ENCODE measurements around the gene ANKRD29. TPM values are rescaled to one million over a fixed set of nuclear protein-coding genes. Genes with fewer than 3 reads are reported as not detected.

ANKRD29 gene
- total and polyA plus RNA-seq, 2 experiments from 2014 or later = 6.6 to 36.6 TPM

DNA sequence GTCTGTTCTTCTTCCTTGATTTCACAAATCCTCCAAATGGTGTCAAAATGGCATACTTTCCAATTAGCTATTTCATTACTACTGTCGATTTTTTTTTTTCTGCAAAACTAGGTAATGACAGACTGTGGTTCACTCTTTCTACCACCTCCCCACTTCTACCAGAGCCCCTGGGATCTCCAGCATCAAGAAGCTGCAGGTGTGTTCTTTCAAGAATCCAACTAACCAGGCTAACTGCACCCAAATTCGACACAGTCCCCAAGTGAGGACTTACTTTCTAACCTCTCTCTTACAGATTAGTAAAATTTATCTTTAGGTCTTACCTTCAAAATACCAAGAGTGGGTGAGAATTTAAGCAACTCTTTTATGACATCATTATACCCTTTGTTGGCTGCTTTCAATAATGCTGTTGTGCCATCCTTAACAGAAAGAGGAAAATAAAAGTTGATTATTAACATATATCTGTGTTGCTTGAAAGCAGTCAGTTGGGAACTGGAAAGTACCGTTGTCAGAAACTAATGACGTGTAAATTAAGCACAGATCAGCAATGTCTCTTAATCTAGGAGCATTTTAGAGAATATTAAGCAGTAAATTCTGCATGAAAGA is 45.2 kb downstream of the ANKRD29 start (continued):
- TF ChIP-seq, protein P1, sequence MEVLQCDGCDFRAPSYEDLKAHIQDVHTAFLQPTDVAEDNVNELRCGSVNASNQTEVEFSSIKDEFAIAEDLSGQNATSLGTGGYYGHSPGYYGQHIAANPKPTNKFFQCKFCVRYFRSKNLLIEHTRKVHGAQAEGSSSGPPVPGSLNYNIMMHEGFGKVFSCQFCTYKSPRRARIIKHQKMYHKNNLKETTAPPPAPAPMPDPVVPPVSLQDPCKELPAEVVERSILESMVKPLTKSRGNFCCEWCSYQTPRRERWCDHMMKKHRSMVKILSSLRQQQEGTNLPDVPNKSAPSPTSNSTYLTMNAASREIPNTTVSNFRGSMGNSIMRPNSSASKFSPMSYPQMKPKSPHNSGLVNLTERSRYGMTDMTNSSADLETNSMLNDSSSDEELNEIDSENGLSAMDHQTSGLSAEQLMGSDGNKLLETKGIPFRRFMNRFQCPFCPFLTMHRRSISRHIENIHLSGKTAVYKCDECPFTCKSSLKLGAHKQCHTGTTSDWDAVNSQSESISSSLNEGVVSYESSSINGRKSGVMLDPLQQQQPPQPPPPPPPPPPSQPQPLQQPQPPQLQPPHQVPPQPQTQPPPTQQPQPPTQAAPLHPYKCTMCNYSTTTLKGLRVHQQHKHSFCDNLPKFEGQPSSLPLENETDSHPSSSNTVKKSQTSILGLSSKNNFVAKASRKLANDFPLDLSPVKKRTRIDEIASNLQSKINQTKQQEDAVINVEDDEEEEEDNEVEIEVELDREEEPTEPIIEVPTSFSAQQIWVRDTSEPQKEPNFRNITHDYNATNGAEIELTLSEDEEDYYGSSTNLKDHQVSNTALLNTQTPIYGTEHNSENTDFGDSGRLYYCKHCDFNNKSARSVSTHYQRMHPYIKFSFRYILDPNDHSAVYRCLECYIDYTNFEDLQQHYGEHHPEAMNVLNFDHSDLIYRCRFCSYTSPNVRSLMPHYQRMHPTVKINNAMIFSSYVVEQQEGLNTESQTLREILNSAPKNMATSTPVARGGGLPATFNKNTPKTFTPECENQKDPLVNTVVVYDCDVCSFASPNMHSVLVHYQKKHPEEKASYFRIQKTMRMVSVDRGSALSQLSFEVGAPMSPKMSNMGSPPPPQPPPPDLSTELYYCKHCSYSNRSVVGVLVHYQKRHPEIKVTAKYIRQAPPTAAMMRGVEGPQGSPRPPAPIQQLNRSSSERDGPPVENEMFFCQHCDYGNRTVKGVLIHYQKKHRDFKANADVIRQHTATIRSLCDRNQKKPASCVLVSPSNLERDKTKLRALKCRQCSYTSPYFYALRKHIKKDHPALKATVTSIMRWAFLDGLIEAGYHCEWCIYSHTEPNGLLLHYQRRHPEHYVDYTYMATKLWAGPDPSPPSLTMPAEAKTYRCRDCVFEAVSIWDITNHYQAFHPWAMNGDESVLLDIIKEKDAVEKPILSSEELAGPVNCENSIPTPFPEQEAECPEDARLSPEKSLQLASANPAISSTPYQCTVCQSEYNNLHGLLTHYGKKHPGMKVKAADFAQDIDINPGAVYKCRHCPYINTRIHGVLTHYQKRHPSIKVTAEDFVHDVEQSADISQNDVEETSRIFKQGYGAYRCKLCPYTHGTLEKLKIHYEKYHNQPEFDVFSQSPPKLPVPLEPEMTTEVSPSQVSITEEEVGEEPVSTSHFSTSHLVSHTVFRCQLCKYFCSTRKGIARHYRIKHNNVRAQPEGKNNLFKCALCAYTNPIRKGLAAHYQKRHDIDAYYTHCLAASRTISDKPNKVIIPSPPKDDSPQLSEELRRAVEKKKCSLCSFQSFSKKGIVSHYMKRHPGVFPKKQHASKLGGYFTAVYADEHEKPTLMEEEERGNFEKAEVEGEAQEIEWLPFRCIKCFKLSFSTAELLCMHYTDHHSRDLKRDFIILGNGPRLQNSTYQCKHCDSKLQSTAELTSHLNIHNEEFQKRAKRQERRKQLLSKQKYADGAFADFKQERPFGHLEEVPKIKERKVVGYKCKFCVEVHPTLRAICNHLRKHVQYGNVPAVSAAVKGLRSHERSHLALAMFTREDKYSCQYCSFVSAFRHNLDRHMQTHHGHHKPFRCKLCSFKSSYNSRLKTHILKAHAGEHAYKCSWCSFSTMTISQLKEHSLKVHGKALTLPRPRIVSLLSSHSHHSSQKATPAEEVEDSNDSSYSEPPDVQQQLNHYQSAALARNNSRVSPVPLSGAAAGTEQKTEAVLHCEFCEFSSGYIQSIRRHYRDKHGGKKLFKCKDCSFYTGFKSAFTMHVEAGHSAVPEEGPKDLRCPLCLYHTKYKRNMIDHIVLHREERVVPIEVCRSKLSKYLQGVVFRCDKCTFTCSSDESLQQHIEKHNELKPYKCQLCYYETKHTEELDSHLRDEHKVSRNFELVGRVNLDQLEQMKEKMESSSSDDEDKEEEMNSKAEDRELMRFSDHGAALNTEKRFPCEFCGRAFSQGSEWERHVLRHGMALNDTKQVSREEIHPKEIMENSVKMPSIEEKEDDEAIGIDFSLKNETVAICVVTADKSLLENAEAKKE (CRISPR knock-in tag; IDR thresholded peaks at IDR 0.05) = no peak

DNA sequence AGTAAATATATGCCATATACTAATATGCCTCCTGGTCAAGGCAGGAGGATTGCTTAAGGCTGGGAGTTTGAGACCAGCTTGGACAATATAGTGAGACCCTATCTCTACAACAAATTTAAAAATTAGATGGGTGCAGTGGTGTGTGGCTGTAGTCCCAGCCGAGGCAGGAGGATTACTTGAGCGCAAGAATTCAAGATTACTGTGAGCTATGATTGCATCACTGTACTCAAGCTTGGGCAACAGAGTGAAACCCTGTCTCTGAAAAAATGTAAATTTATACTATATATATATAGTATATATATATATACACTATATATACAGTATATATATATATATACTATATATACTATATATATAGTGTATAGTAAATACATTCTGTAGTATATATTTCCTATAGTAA is 46.5 kb downstream of the ANKRD29 start:
- no peaks in the 10 kb centered on the region for H3K79me2 ChIP-seq (replicated peaks; ENCODE audit: insufficient read depth)
- Mint-ChIP-seq H3K27me3 (ENCODE audit: insufficient read depth, low read depth, poor library complexity) (peaks cover 23% of the 10 kb centered on the region), H3K4me3 (no peak overlapping the region), H3K4me1 (peaks cover 8% of the 10 kb centered on the region; the same call in 2 of the 3 replicates), H3K9me3 (no peaks in the 10 kb centered on the region), H3K27ac (no peak overlapping the region), H3K36me3 (ENCODE audit: low read depth) (no peaks in the 10 kb centered on the region)
- DNase-seq (ENCODE audit: low spot score) (no peak), ATAC-seq (no peak)
- no peaks in the 10 kb centered on the region for H3K36me3 ChIP-seq (ENCODE audit: insufficient read depth)
- no peaks in the 10 kb centered on the region for H4K20me1 ChIP-seq (replicated peaks; ENCODE audit: insufficient read depth)
- H3K27me3 ChIP-seq (ENCODE audit: insufficient read depth) = peaks cover 24% of the 10 kb centered on the region
- no peaks in the 10 kb centered on the region for H3K9me2 ChIP-seq (ENCODE audit: insufficient read depth)
- H2AFZ ChIP-seq = no peak overlapping the region
- H3K4me1 ChIP-seq (ENCODE audit: insufficient read depth) = peaks cover 18% of the 10 kb centered on the region
- H3F3A ChIP-seq (replicated peaks; ENCODE audit: low read depth) = 0 out of 2 replicates have a peak, but pooled peaks cover 11% of the 10 kb centered on the region
- H3K4me3 ChIP-seq = no peak overlapping the region
- no peak overlapping the region for H3K27ac ChIP-seq (ENCODE audit: low read depth)
- H3K4me2 ChIP-seq = no peak overlapping the region
- TF ChIP-seq, protein P2, sequence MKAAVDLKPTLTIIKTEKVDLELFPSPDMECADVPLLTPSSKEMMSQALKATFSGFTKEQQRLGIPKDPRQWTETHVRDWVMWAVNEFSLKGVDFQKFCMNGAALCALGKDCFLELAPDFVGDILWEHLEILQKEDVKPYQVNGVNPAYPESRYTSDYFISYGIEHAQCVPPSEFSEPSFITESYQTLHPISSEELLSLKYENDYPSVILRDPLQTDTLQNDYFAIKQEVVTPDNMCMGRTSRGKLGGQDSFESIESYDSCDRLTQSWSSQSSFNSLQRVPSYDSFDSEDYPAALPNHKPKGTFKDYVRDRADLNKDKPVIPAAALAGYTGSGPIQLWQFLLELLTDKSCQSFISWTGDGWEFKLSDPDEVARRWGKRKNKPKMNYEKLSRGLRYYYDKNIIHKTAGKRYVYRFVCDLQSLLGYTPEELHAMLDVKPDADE (IDR thresholded peaks at IDR 0.05) = no peak
- TF ChIP-seq STAT1 (IDR thresholded peaks at IDR 0.05; ENCODE audit: unreplicated experiment) = no peak
- TF ChIP-seq EZH2phosphoT487 (IDR thresholded peaks at IDR 0.05; ENCODE audit: unreplicated experiment) = no peak
- TF ChIP-seq, protein P1 (CRISPR knock-in tag; IDR thresholded peaks at IDR 0.05) = no peak
- no peak for TF ChIP-seq JUNB (IDR thresholded peaks at IDR 0.05; ENCODE audit: unreplicated experiment)
- no peak for TF ChIP-seq POLR2AphosphoS5 (IDR thresholded peaks at IDR 0.05; ENCODE audit: low read depth)
- no peak for TF ChIP-seq NANOG (IDR thresholded peaks at IDR 0.05; ENCODE audit: borderline replicate concordance)
